Upper lobe of left lung (tissue), 6 donors: Measurements from ENCODE around the gene WFIKKN1. TPM values are rescaled to one million over a fixed set of nuclear protein-coding genes. Genes with fewer than 3 reads are reported as not detected.
"Not testable (repeated sequence)": the region's sequence is repeated elsewhere in the genome, so short reads cannot be mapped to it uniquely, and the experiment has no call there.

ENCODE experiments used
- ATAC-seq, 2 donors: fragments of 200-7000 bp; cut with Tn5 transposase; one replicate each; pipeline ENCODE4 v1.9.1; 2022; ENCODE audit warnings: mild to moderate bottlenecking in 2 of 2, moderate library complexity in 2 of 2; ENCODE audit not compliant: low FRiP score in 2 of 2
- DNase-seq, 2 donors: peaks; one replicate each; pipeline ENCODE4 v3.0.0-alpha.2; 2019 to 2020
- H3K27ac ChIP-seq, 4 donors: fragments of 200-600 bp; sonication (generic); one replicate each; pipeline ENCODE4 v1.5.1; 2016 to 2019
- H3K27me3 ChIP-seq, 4 donors: fragments of 200-600 bp; sonication (generic); one replicate each; pipeline ENCODE4 v1.5.1; 2017 to 2019
- H3K36me3 ChIP-seq, 4 donors: fragments of 200-600 bp; sonication (generic); one replicate each; pipeline ENCODE4 v1.5.1; 2016 to 2019
- H3K4me1 ChIP-seq, 4 donors: fragments of 200-600 bp; sonication (generic); one replicate each; pipeline ENCODE4 v1.5.1; 2018 to 2019
- H3K4me3 ChIP-seq, 4 donors: fragments of 200-600 bp; sonication (generic); one replicate each; pipeline ENCODE4 v1.5.1; 2017 to 2019; ENCODE audit warnings: mild to moderate bottlenecking in 2 of 4, moderate library complexity in 1 of 4
- H3K9me3 ChIP-seq, 4 donors: fragments of 200-600 bp; sonication (generic); one replicate each; pipeline ENCODE4 v1.5.1; 2018 to 2019
- EP300 ChIP-seq, 4 donors: sonication (generic); formaldehyde crosslinking; IDR thresholded peaks; one replicate each; pipeline ENCODE4 v1.5.1; 2017; ENCODE audit warnings: antibody characterized with exemption in 4 of 4, control low read depth in 2 of 4
- POLR2A ChIP-seq, 4 donors: fragments of 450-650 bp; IDR thresholded peaks; one replicate each; pipeline ENCODE4 v1.5.1; 2016 to 2017; ENCODE audit warnings: antibody characterized with exemption in 4 of 4, mild to moderate bottlenecking in 2 of 4
- POLR2AphosphoS5 ChIP-seq, 2 donors: sonication (generic); formaldehyde crosslinking; IDR thresholded peaks; one replicate each; pipeline ENCODE4 v1.5.1; 2017; ENCODE audit warnings: antibody characterized with exemption in 2 of 2
- WGBS, 2 donors: methylation state at CpG; one replicate each; pipeline ENCODE4 v1.1.5; 2017 to 2018; 5-methylcytosine and 5-hydroxymethylcytosine counted together
- total RNA-seq, 6 donors: library from RNA; depleted of rRNA in 4 of 6; stranded (reverse); fragments of >200 nt in 4 of 6; gene quantifications; one replicate each; pipeline versions ENCODE4 v1.1.0 to v1.2.1, GENCODE V29; 2016 to 2021
- TF ChIP-seq, protein P1 (sequence below), 6 experiments: fragments of 450-650 bp in 4 of 6; fragments of 200-600 bp in 2 of 6; sonication (generic) in 2 of 6; IDR thresholded peaks; one replicate each; pipeline ENCODE4 v1.5.1; 2016 to 2019; ENCODE audit warnings: antibody characterized with exemption in 6 of 6
- donor health status: DM: no; HTN: no; CAD: no; lungs with moderate emphysema.
- donor health status: DM: no; HTN: yes; CAD: no; lungs with severe emphysema.

The WFIKKN1 gene
- total RNA-seq, 6 donors from 2014 or later: 1.7 to 16.8 (median 5.8) TPM

- H3K27me3 ChIP-seq: no peaks in the 10 kb centered on the region
- H3K9me3 ChIP-seq: no peaks in the 10 kb centered on the region
- peaks cover 4 to 25% (median 13%) of the 10 kb centered on the region in 4 donors for H3K36me3 ChIP-seq
- no peak overlapping the region for H3K4me3 ChIP-seq
- DNase-seq (no peak), ATAC-seq (no peak)
- H3K4me1 ChIP-seq: peaks cover 37 to 61% (median 58%) of the 10 kb centered on the region in 4 donors
- TF ChIP-seq, protein P1, sequence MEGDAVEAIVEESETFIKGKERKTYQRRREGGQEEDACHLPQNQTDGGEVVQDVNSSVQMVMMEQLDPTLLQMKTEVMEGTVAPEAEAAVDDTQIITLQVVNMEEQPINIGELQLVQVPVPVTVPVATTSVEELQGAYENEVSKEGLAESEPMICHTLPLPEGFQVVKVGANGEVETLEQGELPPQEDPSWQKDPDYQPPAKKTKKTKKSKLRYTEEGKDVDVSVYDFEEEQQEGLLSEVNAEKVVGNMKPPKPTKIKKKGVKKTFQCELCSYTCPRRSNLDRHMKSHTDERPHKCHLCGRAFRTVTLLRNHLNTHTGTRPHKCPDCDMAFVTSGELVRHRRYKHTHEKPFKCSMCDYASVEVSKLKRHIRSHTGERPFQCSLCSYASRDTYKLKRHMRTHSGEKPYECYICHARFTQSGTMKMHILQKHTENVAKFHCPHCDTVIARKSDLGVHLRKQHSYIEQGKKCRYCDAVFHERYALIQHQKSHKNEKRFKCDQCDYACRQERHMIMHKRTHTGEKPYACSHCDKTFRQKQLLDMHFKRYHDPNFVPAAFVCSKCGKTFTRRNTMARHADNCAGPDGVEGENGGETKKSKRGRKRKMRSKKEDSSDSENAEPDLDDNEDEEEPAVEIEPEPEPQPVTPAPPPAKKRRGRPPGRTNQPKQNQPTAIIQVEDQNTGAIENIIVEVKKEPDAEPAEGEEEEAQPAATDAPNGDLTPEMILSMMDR (IDR thresholded peaks at IDR 0.05): no peak
- TF ChIP-seq EP300 (IDR thresholded peaks at IDR 0.05) (no peak), POLR2A (IDR thresholded peaks at IDR 0.05) (no peak), POLR2AphosphoS5 (IDR thresholded peaks at IDR 0.05) (no peak)
- peak overlapping the region in 2 of 4 donors; percentile 26 to 91 for H3K27ac ChIP-seq
- 90 to 91% methylated on average over 10 to 14 of the region's 18 CpGs for WGBS, 2 donors
Observed at GRCh38 chr16:595094-595528, 35.7 kb upstream of the WFIKKN1 start.

DNA sequence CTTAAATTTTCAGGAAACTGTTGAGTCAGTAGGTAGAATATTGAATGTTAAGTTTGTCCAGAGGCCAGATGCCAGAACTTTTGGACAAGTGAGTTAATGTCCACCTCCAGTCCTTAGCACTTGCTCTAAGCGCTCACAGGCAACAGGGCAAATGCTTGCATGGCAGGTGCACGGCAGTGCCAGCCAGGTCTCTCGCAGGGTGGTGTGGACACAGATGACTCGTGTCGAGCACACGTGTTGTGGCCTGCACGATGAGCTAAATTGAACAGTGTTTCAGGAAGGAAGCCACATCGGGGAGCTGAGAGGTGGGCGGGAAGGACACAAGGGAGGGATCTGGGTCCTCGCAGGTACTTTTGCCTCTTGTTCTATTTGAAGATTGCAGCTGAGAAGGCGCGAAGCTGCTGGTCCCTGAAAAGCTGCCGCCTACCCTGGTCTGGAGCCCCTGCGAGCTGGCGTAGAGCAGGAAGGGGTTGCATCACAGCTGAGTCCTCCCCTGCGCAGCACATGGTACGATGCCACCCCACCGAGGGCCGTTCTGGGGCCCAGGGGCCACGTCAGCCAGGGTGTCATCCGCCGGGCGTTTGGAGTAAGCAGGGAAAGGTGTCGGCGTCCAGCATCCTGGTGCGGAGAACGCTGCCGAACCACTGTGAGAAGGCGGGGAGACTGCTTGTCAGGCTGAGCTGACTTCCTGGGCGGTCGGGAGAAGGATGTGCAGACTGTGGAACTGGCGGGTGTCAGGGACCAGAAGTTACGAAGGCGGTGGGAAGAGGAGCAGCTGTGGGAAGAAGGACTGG, 34.6 kb upstream of the WFIKKN1 start:
- H3K9me3 ChIP-seq: no peaks in the 10 kb centered on the region
- peaks cover 32 to 54% (median 51%) of the 10 kb centered on the region in 4 donors for H3K4me1 ChIP-seq
- peaks cover 4 to 32% (median 17%) of the 10 kb centered on the region in 4 donors for H3K36me3 ChIP-seq
- TF ChIP-seq EP300 (IDR thresholded peaks at IDR 0.05) (no peak), POLR2AphosphoS5 (IDR thresholded peaks at IDR 0.05) (no peak), POLR2A (IDR thresholded peaks at IDR 0.05) (no peak)
- TF ChIP-seq, protein P1 (IDR thresholded peaks at IDR 0.05): no peak
- H3K4me3 ChIP-seq: no peak overlapping the region
- 81 to 89% methylated on average over 23 to 26 of the region's 34 CpGs for WGBS, 2 donors
- no peaks in the 10 kb centered on the region for H3K27me3 ChIP-seq
- DNase-seq: peak in 1 of 2 donors; percentile 70
- no peak for ATAC-seq
- H3K27ac ChIP-seq: peak overlapping the region in 1 of 4 donors; percentile 11

GRCh38 chr16:596736-597060, 34.1 kb upstream of the WFIKKN1 start:
- ATAC-seq: no peak
- peaks cover 31 to 50% (median 45%) of the 10 kb centered on the region in 4 donors for H3K4me1 ChIP-seq

GRCh38 chr16:597655-598054, 33.1 kb upstream of the WFIKKN1 start:
- not testable (repeated sequence) for H3K4me3 ChIP-seq, DNase-seq, H3K27me3 ChIP-seq, H3K9me3 ChIP-seq, ATAC-seq, H3K27ac ChIP-seq
- WGBS, 2 donors: 97 to 100% methylated on average over 7 of the region's 7 CpGs
- peaks cover 4 to 32% (median 17%) of the 10 kb centered on the region in 4 donors for H3K36me3 ChIP-seq
- H3K4me1 ChIP-seq: peaks cover 21 to 40% (median 35%) of the 10 kb centered on the region in 4 donors

More at GRCh38 chr16:596736-597060, 34.1 kb upstream of the WFIKKN1 start:
- no peak overlapping the region for H3K27ac ChIP-seq
- no peaks in the 10 kb centered on the region for H3K27me3 ChIP-seq
- DNase-seq: no peak
- peaks cover 4 to 32% (median 17%) of the 10 kb centered on the region in 4 donors for H3K36me3 ChIP-seq
- 93% methylated on average over 12 of the region's 12 CpGs for WGBS, 2 donors
- H3K4me3 ChIP-seq: no peak overlapping the region
- H3K9me3 ChIP-seq: no peaks in the 10 kb centered on the region
- TF ChIP-seq, protein P1 (IDR thresholded peaks at IDR 0.05): no peak
- TF ChIP-seq EP300 (IDR thresholded peaks at IDR 0.05): no peak
- no peak for TF ChIP-seq POLR2A (IDR thresholded peaks at IDR 0.05)
- TF ChIP-seq POLR2AphosphoS5 (IDR thresholded peaks at IDR 0.05): no peak

DNA sequence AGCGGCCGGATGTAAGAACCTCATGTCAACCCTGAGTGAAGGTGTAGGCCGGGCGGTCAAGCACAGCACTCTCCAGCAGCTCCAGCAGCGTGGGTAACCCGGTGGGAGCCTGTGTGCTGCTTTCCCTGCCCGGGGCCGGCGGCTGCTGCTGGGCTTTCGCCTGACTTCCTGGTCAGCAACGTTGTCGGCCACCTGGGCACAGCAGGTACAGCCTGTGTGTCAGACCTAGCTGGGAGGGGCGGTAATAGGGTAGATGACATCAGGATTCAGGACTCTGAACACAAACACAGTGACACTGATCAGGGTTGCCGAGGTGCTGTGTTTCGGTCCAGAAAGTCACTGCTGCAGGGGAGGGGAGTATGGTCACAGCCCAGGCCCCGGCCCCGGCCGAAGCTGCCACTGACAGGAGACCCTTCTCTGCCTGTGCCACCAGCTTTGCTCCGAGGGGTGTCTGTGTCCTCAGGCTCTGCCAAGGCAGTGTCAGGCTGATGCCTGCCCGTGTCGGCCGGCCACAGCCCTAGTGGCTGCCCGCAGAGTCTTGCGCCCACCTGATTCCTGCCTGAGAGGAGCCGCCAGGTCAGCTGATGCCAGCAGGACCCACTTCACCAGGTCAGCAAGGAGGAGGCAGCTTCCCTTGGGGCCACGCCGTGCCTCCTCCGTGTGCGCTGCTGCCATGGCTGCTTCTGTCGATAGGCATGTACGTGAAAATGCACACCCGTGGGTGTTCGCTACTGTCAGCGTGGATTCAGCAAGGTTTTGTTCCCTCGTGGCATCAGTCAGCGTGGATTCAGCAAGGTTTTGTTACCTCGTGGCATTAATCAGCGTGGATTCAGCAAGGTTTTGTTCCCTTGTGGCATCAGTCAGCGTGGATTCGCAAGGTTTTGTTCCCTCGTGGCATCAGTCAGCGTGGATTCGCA, 31.7 kb upstream of the WFIKKN1 start:
- Histone ChIP-seq H3K4me1 (peaks cover 7 to 26% (median 21%) of the 10 kb centered on the region in 4 donors), H3K9me3 (no peaks in the 10 kb centered on the region), H3K4me3 (no peak overlapping the region), H3K27me3 (no peaks in the 10 kb centered on the region), H3K27ac (no peak overlapping the region), H3K36me3 (peaks cover 4 to 32% (median 19%) of the 10 kb centered on the region in 4 donors)
- no peak for TF ChIP-seq POLR2A (IDR thresholded peaks at IDR 0.05)
- TF ChIP-seq, protein P1 (IDR thresholded peaks at IDR 0.05): no peak
- peak in 1 of 2 donors; percentile 81 for DNase-seq
- ATAC-seq: no peak
- WGBS, 2 donors: 94 to 96% methylated on average over 20 to 41 of the region's 43 CpGs
